ENCODE results near the gene ARID3C. TPM values are rescaled to one million over a fixed set of nuclear protein-coding genes. Genes with fewer than 3 reads are reported as not detected.

The ARID3C gene
- total and polyA plus RNA-seq, 2 experiments from 2014 or later, result 0.49 TPM; not detected in 1

- TF ChIP-seq ZNF462 (CRISPR knock-in tag; IDR thresholded peaks at IDR 0.05) (no peak), CTCF (conservative IDR thresholded peaks at IDR 0.05; ENCODE audit: low read depth in 2 of 2) (no peak)
Measured at GRCh38 chr9:34635556-34635955, 6.7 kb upstream of the ARID3C start (continued).

DNA sequence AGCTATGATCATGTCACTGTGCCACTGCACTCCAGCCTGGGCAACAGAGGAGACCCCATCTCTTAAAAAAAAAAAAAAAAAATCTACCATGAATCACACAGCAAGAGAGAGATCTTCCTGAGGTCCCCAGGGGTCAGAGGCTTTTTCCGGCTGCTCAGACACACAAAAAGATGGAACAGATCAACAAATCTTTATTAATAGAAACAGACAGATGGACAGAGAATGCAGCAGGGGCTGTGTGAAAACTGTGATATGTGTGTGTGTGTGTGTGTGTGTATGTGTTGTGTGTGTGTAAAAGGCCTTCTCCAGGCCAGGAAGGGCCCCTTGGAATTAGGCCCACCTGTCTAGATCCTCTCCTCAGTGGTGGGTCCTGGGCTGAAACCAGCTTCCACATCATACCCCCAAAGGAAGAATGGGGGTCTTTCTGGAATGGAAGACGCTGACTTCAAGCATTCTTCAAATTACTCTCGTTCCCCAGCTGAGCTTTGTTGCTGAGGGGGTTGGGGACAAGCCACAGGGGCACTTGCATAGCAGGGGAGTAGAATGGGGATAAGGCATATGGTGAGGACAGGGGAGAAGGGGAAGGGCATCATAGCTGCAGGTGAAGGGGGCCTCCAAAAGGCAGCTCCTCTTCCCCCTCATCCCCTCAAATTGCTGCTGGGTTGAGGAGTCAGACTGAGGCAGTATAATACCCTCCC is 5.8 kb upstream of the ARID3C start:
- H3F3A ChIP-seq (replicated peaks; ENCODE audit: low read depth), result peaks cover 8% of the 10 kb centered on the region; the same call in 1 of the 2 replicates
- ATAC-seq (no peak), DNase-seq (ENCODE audit: low spot score) (no peak)
- no peak overlapping the region for H3K27ac Mint-ChIP-seq
- peaks cover 8% of the 10 kb centered on the region for H3K4me1 ChIP-seq (ENCODE audit: insufficient read depth)
- peaks cover 26% of the 10 kb centered on the region for H3K36me3 Mint-ChIP-seq (ENCODE audit: low read depth)
- TF ChIP-seq POLR2AphosphoS5 (IDR thresholded peaks at IDR 0.05; ENCODE audit: low read depth) (no peak), EZH2 (IDR thresholded peaks at IDR 0.05; ENCODE audit: low read depth, unreplicated experiment) (no peak)
- no peak overlapping the region; the same call in 2 of the 3 replicates for H3K4me3 Mint-ChIP-seq
- no peak overlapping the region for H3K4me3 ChIP-seq
- H4K20me1 ChIP-seq (replicated peaks; ENCODE audit: insufficient read depth), result peaks cover 3% of the 10 kb centered on the region
- no peak overlapping the region for H3K27ac ChIP-seq (ENCODE audit: low read depth)
- H3K4me1 Mint-ChIP-seq, result peaks cover 33% of the 10 kb centered on the region
- H3K4me2 ChIP-seq, result no peak overlapping the region
- no peaks in the 10 kb centered on the region for H3K36me3 ChIP-seq (ENCODE audit: insufficient read depth)
- no peaks in the 10 kb centered on the region for H3K9me3 Mint-ChIP-seq
- H3K9me2 ChIP-seq (ENCODE audit: insufficient read depth), result no peaks in the 10 kb centered on the region
- H3K79me2 ChIP-seq (replicated peaks; ENCODE audit: insufficient read depth), result peaks cover 12% of the 10 kb centered on the region; the same call in 1 of the 2 replicates
- peaks cover 34% of the 10 kb centered on the region for H3K27me3 Mint-ChIP-seq (ENCODE audit: insufficient read depth, low read depth, poor library complexity)
- H3K27me3 ChIP-seq (ENCODE audit: insufficient read depth), result peaks cover 47% of the 10 kb centered on the region
- no peak overlapping the region for H2AFZ ChIP-seq

Measured in GM23338 (cell line).